Inferior parietal cortex (tissue), 1 donor: ENCODE results near the gene PRR23E.

Experiments used
- DNase-seq: peaks from one replicate; pipeline ENCODE4 v3.0.0-alpha.2; 2016; ENCODE audit errors: extremely low spot score

Gene PRR23E

GRCh38 chr3:127164615-127165014, 28.3 kb upstream of the PRR23E start:
- DNase-seq, result no peak

- DNase-seq, result no peak
These were observed 27.9 kb upstream of the PRR23E start for GRCh38 chr3:127165036-127165435.

- no peak for DNase-seq
These were observed 27.0 kb upstream of the PRR23E start for GRCh38 chr3:127165694-127166485.

GRCh38 chr3:127166501-127167065, 26.3 kb upstream of the PRR23E start:
- DNase-seq, result no peak

- no peak for DNase-seq
These were observed 25.5 kb upstream of the PRR23E start for GRCh38 chr3:127167315-127168043.

- DNase-seq, result no peak
These were observed 24.7 kb upstream of the PRR23E start for GRCh38 chr3:127168271-127168670.

GRCh38 chr3:127170814-127171213, 22.1 kb upstream of the PRR23E start:
- peak; percentile 38 for DNase-seq

GRCh38 chr3:127171320-127171719, 21.6 kb upstream of the PRR23E start:
- no peak for DNase-seq

GRCh38 chr3:127171721-127172120, 21.2 kb upstream of the PRR23E start:
- no peak for DNase-seq

- DNase-seq, result no peak
These were observed 20.7 kb upstream of the PRR23E start for GRCh38 chr3:127172211-127172610.

GRCh38 chr3:127172781-127173515, 20.0 kb upstream of the PRR23E start:
- no peak for DNase-seq

GRCh38 chr3:127173516-127174166, 19.3 kb upstream of the PRR23E start:
- DNase-seq, result no peak

- no peak for DNase-seq
These were observed 18.6 kb upstream of the PRR23E start for GRCh38 chr3:127174284-127174683.

- DNase-seq, result no peak
These were observed 18.2 kb upstream of the PRR23E start for GRCh38 chr3:127174715-127175140.

- DNase-seq, result no peak
These were observed 17.7 kb upstream of the PRR23E start for GRCh38 chr3:127175272-127175671.

- DNase-seq, result no peak
These were observed 15.7 kb upstream of the PRR23E start for GRCh38 chr3:127177226-127177625.

GRCh38 chr3:127180859-127181258, 12.1 kb upstream of the PRR23E start:
- no peak for DNase-seq

GRCh38 chr3:127182431-127182830, 10.5 kb upstream of the PRR23E start:
- DNase-seq, result no peak

GRCh38 chr3:127182848-127183714, 9.8 kb upstream of the PRR23E start:
- no peak for DNase-seq
